ENCODE results near the gene PRSS1. TPM values are rescaled to one million over a fixed set of nuclear protein-coding genes. Genes with fewer than 3 reads are reported as not detected.

The PRSS1 gene
- total RNA-seq, 4 donors from 2014 or later = 0.94 TPM; not detected in 3

- H3K27ac ChIP-seq = no peak overlapping the region
- WGBS, 2 donors (ENCODE audit: low coverage in 1 of 2) = 89 to 95% methylated on average over 1 to 2 of the region's 2 CpGs
- no peak overlapping the region for H3K4me3 ChIP-seq
- H3K4me1 ChIP-seq = no peaks in the 10 kb centered on the region
- ATAC-seq = no peak
- TF ChIP-seq POLR2AphosphoS5 (IDR thresholded peaks at IDR 0.05) (no peak), CTCF (IDR thresholded peaks at IDR 0.05) (no peak), POLR2A (IDR thresholded peaks at IDR 0.05) (no peak), EP300 (IDR thresholded peaks at IDR 0.05) (no peak)
- peaks cover 40% of the 10 kb centered on the region for H3K27me3 ChIP-seq
- no peaks in the 10 kb centered on the region for H3K36me3 ChIP-seq
- no peaks in the 10 kb centered on the region for H3K9me3 ChIP-seq
Observed at GRCh38 chr7:142789441-142789840, 40.2 kb downstream of the PRSS1 start.

- H3K36me3 ChIP-seq = no peaks in the 10 kb centered on the region
- no peak overlapping the region for H3K27ac ChIP-seq
- H3K27me3 ChIP-seq = peaks cover 46% of the 10 kb centered on the region
- WGBS, 2 donors (ENCODE audit: low coverage in 1 of 2) = 85 to 100% methylated on average over 3 of the region's 3 CpGs
- TF ChIP-seq CTCF (IDR thresholded peaks at IDR 0.05) (no peak), POLR2AphosphoS5 (IDR thresholded peaks at IDR 0.05) (no peak), EP300 (IDR thresholded peaks at IDR 0.05) (no peak), POLR2A (IDR thresholded peaks at IDR 0.05) (no peak)
- no peak for ATAC-seq
- no peak overlapping the region for H3K4me3 ChIP-seq
- no peaks in the 10 kb centered on the region for H3K9me3 ChIP-seq
- no peaks in the 10 kb centered on the region for H3K4me1 ChIP-seq
Observed at GRCh38 chr7:142790056-142790455, 40.8 kb downstream of the PRSS1 start.

GRCh38 chr7:142790555-142790954 is 41.3 kb downstream of the PRSS1 start:
- no peak overlapping the region for H3K27ac ChIP-seq
- H3K4me3 ChIP-seq = no peak overlapping the region
- H3K9me3 ChIP-seq = no peaks in the 10 kb centered on the region
- no CpG with 5 or more reads among the region's 1 CpG for whole genome bisulfite sequencing, 2 donors (ENCODE audit: low coverage in 1 of 2)
- H3K4me1 ChIP-seq = no peaks in the 10 kb centered on the region
- H3K27me3 ChIP-seq = peaks cover 51% of the 10 kb centered on the region
- no peaks in the 10 kb centered on the region for H3K36me3 ChIP-seq
- TF ChIP-seq POLR2A (IDR thresholded peaks at IDR 0.05) (no peak), EP300 (IDR thresholded peaks at IDR 0.05) (no peak), CTCF (IDR thresholded peaks at IDR 0.05) (no peak), POLR2AphosphoS5 (IDR thresholded peaks at IDR 0.05) (no peak)
- no peak for ATAC-seq

- no peak for TF ChIP-seq POLR2A (IDR thresholded peaks at IDR 0.05)
- TF ChIP-seq CTCF (IDR thresholded peaks at IDR 0.05) = no peak
- no peak for TF ChIP-seq EP300 (IDR thresholded peaks at IDR 0.05)
- no peak for TF ChIP-seq POLR2AphosphoS5 (IDR thresholded peaks at IDR 0.05)
Observed at GRCh38 chr7:142791502-142791901, 42.2 kb downstream of the PRSS1 start.

GRCh38 chr7:142792129-142792528 is 42.9 kb downstream of the PRSS1 start:
- no peak overlapping the region for H3K4me3 ChIP-seq
- no peaks in the 10 kb centered on the region for H3K36me3 ChIP-seq
- H3K4me1 ChIP-seq = peaks cover 4 to 10% (median 9%) of the 10 kb centered on the region in 3 donors
- H3K9me3 ChIP-seq = no peaks in the 10 kb centered on the region
- WGBS, 2 donors (ENCODE audit: low coverage in 1 of 2) = 100% methylated on average over 1 of the region's 1 CpG
- peaks cover 66% of the 10 kb centered on the region for H3K27me3 ChIP-seq
- no peak for TF ChIP-seq EP300 (IDR thresholded peaks at IDR 0.05)
- TF ChIP-seq POLR2AphosphoS5 (IDR thresholded peaks at IDR 0.05) = no peak
- TF ChIP-seq POLR2A (IDR thresholded peaks at IDR 0.05) = no peak
- H3K27ac ChIP-seq = no peak overlapping the region
- no peak for ATAC-seq

More at GRCh38 chr7:142791502-142791901, 42.2 kb downstream of the PRSS1 start:
- Histone ChIP-seq H3K4me3 (no peak overlapping the region), H3K4me1 (peaks cover 0 to 4% (median 3%) of the 10 kb centered on the region in 3 donors), H3K27me3 (peaks cover 60% of the 10 kb centered on the region), H3K27ac (no peak overlapping the region), H3K36me3 (no peaks in the 10 kb centered on the region), H3K9me3 (no peaks in the 10 kb centered on the region)
- WGBS, 2 donors (ENCODE audit: low coverage in 1 of 2) = 75 to 80% methylated on average over 1 of the region's 7 CpGs
- ATAC-seq = no peak

All from gastroesophageal sphincter (tissue), 4 donors.